Panc1 (cell line): Measurements from ENCODE around the gene TRIM17. TPM values are rescaled to one million over a fixed set of nuclear protein-coding genes. Genes with fewer than 3 reads are reported as not detected.

Source experiments
- ATAC-seq: fragments of 200-7000 bp; cut with Tn5 transposase; 2 replicates; pipeline ENCODE4 v1.9.1; 2020; ENCODE audit warnings: mild to moderate bottlenecking, moderate library complexity
- BruUV-seq: library from RNA; stranded (reverse); fragments of 400-500 nt; replicated peaks from 2 replicates; lab custom pipeline; 2021; lab: Mats Ljungman, UMichigan
- CTCF ChIA-PET: fragments of 300-600 bp; sonication (Branson Sonifier 250); formaldehyde crosslinking; loops from one replicate; lab custom pipeline; 2022; ENCODE audit warnings: antibody characterized with exemption; lab: Charles Lee
- POLR2A ChIA-PET: fragments of 300-600 bp; sonication (Branson Sonifier 250); formaldehyde crosslinking; loops from one replicate; lab custom pipeline; 2022; ENCODE audit warnings: antibody characterized with exemption; lab: Charles Lee
- DNase-seq: peaks from one replicate; pipeline ENCODE4 v3.0.0-alpha.2; 2010; ENCODE audit warnings: low read depth, low spot score
- H3K27ac ChIP-seq: 2 replicates; pipeline ENCODE4 v1.5.1; 2011; ENCODE audit warnings: mild to moderate bottlenecking, low read length, inconsistent platforms
- H3K27me3 ChIP-seq: fragments of 200-500 bp; sonication (Bioruptor generic); 2 replicates; pipeline ENCODE4 v1.6.0; 2014; ENCODE audit warnings: low read length, inconsistent platforms; ENCODE audit not compliant: control insufficient read depth, insufficient read depth
- H3K36me3 ChIP-seq: fragments of 200-500 bp; sonication (Bioruptor generic); 2 replicates; pipeline ENCODE4 v1.5.1; 2014; ENCODE audit warnings: inconsistent platforms, mild to moderate bottlenecking, low read length, moderate library complexity; ENCODE audit not compliant: control insufficient read depth, insufficient read depth
- H3K4me1 ChIP-seq: 2 replicates; pipeline ENCODE4 v1.5.1; 2011; ENCODE audit warnings: inconsistent platforms, mild to moderate bottlenecking, low read length, moderate library complexity; ENCODE audit not compliant: control insufficient read depth, insufficient read depth
- H3K4me3 ChIP-seq, 2 experiments: 2 replicates each; pipeline ENCODE4 v1.5.1; 2011 to 2012; ENCODE audit warnings: low read depth in 2 of 2, low read length in 2 of 2, mild to moderate bottlenecking in 2 of 2, inconsistent platforms in 1 of 2, moderate library complexity in 1 of 2
- H3K9me3 ChIP-seq: fragments of 200-500 bp; sonication (Bioruptor generic); 2 replicates; pipeline ENCODE4 v1.5.1; 2014; ENCODE audit warnings: low read depth, mild to moderate bottlenecking, inconsistent platforms, low read length, moderate library complexity; ENCODE audit not compliant: control insufficient read depth, insufficient read depth
- POLR2AphosphoS5 ChIP-seq: IDR thresholded peaks from 2 replicates; pipeline ENCODE4 v1.6.1; 2012; ENCODE audit warnings: mild to moderate bottlenecking, low read depth, low read length, moderate library complexity
- SIN3A ChIP-seq: IDR thresholded peaks from 2 replicates; pipeline ENCODE4 v1.6.1; 2012; ENCODE audit warnings: low read depth, mild to moderate bottlenecking, low read length, moderate library complexity, borderline replicate concordance; ENCODE audit not compliant: insufficient read depth
- TCF7L2 ChIP-seq: IDR thresholded peaks from 2 replicates; pipeline ENCODE4 v1.6.1; 2011; ENCODE audit warnings: mild to moderate bottlenecking, low read depth, low read length, inconsistent platforms
- in situ Hi-C: cut with HindIII; loops from 2 replicates; pipeline ENCODE4 v1.10.0; 2016; ENCODE audit warnings: low sequenced_read_pairs, low pct_unique_long_range_greater_than_20kb
- intact Hi-C: fragments of 100-400 bp; cut with micrococcal nuclease; formaldehyde crosslinking; loops from one replicate; pipeline ENCODE4 v1.10.0; 2022; ENCODE audit not compliant: unreplicated experiment
- total RNA-seq: library from RNA; stranded (reverse); gene quantifications from one replicate; pipeline ENCODE4 v1.2.1, GENCODE V29; 2021; ENCODE audit not compliant: unreplicated experiment
- TF ChIP-seq, protein P1 (sequence below): fragments of 450-650 bp; IDR thresholded peaks from 2 replicates; pipeline ENCODE4 v1.5.1; 2017; ENCODE audit warnings: mild to moderate bottlenecking
- TF ChIP-seq, protein P2 (sequence below), 2 experiments: IDR thresholded peaks; 2 replicates each; pipeline ENCODE4 v1.6.1; 2011 to 2012; ENCODE audit warnings: low read depth in 2 of 2, control low read depth in 1 of 2, low read length in 1 of 2, mild to moderate bottlenecking in 1 of 2, moderate library complexity in 1 of 2; ENCODE audit not compliant: insufficient read depth in 1 of 2

TRIM17 gene
- total RNA-seq, 1 experiment from 2014 or later: 1.2 TPM

- H3K9me3 ChIP-seq: no peaks in the 10 kb centered on the region
- H3K4me3 ChIP-seq: no peak overlapping the region
- POLR2A ChIA-PET: no interaction called here
- no peak overlapping the region for H3K27ac ChIP-seq
- H3K36me3 ChIP-seq: no peaks in the 10 kb centered on the region
- no peaks in the 10 kb centered on the region for H3K27me3 ChIP-seq
- ATAC-seq (no peak), DNase-seq (no peak)
- intact Hi-C loops (no loop called here), in situ Hi-C loops (no loop called here)
- peaks cover 6% of the 10 kb centered on the region for H3K4me1 ChIP-seq
- BruUV-seq: no TSS peak
- TF ChIP-seq, protein P1, sequence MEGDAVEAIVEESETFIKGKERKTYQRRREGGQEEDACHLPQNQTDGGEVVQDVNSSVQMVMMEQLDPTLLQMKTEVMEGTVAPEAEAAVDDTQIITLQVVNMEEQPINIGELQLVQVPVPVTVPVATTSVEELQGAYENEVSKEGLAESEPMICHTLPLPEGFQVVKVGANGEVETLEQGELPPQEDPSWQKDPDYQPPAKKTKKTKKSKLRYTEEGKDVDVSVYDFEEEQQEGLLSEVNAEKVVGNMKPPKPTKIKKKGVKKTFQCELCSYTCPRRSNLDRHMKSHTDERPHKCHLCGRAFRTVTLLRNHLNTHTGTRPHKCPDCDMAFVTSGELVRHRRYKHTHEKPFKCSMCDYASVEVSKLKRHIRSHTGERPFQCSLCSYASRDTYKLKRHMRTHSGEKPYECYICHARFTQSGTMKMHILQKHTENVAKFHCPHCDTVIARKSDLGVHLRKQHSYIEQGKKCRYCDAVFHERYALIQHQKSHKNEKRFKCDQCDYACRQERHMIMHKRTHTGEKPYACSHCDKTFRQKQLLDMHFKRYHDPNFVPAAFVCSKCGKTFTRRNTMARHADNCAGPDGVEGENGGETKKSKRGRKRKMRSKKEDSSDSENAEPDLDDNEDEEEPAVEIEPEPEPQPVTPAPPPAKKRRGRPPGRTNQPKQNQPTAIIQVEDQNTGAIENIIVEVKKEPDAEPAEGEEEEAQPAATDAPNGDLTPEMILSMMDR: no peak
- TF ChIP-seq, protein P2, sequence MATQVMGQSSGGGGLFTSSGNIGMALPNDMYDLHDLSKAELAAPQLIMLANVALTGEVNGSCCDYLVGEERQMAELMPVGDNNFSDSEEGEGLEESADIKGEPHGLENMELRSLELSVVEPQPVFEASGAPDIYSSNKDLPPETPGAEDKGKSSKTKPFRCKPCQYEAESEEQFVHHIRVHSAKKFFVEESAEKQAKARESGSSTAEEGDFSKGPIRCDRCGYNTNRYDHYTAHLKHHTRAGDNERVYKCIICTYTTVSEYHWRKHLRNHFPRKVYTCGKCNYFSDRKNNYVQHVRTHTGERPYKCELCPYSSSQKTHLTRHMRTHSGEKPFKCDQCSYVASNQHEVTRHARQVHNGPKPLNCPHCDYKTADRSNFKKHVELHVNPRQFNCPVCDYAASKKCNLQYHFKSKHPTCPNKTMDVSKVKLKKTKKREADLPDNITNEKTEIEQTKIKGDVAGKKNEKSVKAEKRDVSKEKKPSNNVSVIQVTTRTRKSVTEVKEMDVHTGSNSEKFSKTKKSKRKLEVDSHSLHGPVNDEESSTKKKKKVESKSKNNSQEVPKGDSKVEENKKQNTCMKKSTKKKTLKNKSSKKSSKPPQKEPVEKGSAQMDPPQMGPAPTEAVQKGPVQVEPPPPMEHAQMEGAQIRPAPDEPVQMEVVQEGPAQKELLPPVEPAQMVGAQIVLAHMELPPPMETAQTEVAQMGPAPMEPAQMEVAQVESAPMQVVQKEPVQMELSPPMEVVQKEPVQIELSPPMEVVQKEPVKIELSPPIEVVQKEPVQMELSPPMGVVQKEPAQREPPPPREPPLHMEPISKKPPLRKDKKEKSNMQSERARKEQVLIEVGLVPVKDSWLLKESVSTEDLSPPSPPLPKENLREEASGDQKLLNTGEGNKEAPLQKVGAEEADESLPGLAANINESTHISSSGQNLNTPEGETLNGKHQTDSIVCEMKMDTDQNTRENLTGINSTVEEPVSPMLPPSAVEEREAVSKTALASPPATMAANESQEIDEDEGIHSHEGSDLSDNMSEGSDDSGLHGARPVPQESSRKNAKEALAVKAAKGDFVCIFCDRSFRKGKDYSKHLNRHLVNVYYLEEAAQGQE (IDR thresholded peaks at IDR 0.05; ENCODE audit: insufficient read depth in 1 of 2, low read depth in 2 of 2, low read length in 1 of 2): no peak
- TF ChIP-seq POLR2AphosphoS5: no peak
- TF ChIP-seq TCF7L2: no peak
- TF ChIP-seq SIN3A: no peak
- CTCF ChIA-PET: no interaction called here
Measured at GRCh38 chr1:228366866-228367741, 49.6 kb downstream of the TRIM17 start.

GRCh38 chr1:228366062-228366865 lies 50.4 kb downstream of the TRIM17 start:
- DNase-seq: no peak
- H3K4me1 ChIP-seq: no peaks in the 10 kb centered on the region; the same call in 1 of the 2 replicates
- TF ChIP-seq POLR2AphosphoS5 (no peak), SIN3A (no peak), TCF7L2 (no peak)
- TF ChIP-seq, protein P2 (IDR thresholded peaks at IDR 0.05; ENCODE audit: insufficient read depth in 1 of 2, low read depth in 2 of 2, low read length in 1 of 2): no peak
- TF ChIP-seq, protein P1: no peak

More at GRCh38 chr1:228366062-228366865, 50.4 kb downstream of the TRIM17 start:
- Histone ChIP-seq H3K4me3 (no peak overlapping the region), H3K36me3 (no peaks in the 10 kb centered on the region), H3K27ac (no peak overlapping the region), H3K9me3 (no peaks in the 10 kb centered on the region), H3K27me3 (no peaks in the 10 kb centered on the region)
- CTCF ChIA-PET: no interaction called here
- ATAC-seq: no peak
- in situ Hi-C loops (no loop called here), intact Hi-C loops (no loop called here)
- POLR2A ChIA-PET: no interaction called here
- no TSS peak for BruUV-seq
